ENCODE data around the gene C19orf38. TPM values are rescaled to one million over a fixed set of nuclear protein-coding genes. Genes with fewer than 3 reads are reported as not detected.

C19orf38 gene
- total RNA-seq, 1 donor from 2014 or later, result 4.6 TPM

GRCh38 chr19:10870955-10871603 is 22.9 kb downstream of the C19orf38 start, which contains the start of gene CARM1:
Gene CARM1, plus strand, starts transcription at chr19:10871553. Its CDS starts 150 bp downstream, at chr19:10871703.
- intact Hi-C loops (cut with micrococcal nuclease), result loop anchor here (1.0 to 2.0 kb wide), 12 partner anchors 8 to 475 kb away; partner anchors contain the start of genes CCDC159, ILF3, KEAP1 and KRI1

- intact Hi-C loops (cut with micrococcal nuclease), result loop anchor here (1.0 to 2.0 kb wide), 12 partner anchors 7 to 474 kb away; partner anchors contain the start of genes CCDC159, ILF3, KEAP1 and KRI1
Measured at GRCh38 chr19:10871711-10872545, 23.7 kb downstream of the C19orf38 start.

- intact Hi-C loops (cut with micrococcal nuclease), result no loop called here
Measured at GRCh38 chr19:10872546-10873107, 24.4 kb downstream of the C19orf38 start.

- intact Hi-C loops (cut with micrococcal nuclease), result no loop called here
Measured at GRCh38 chr19:10874024-10874423, 25.8 kb downstream of the C19orf38 start.

GRCh38 chr19:10876459-10877240 is 28.4 kb downstream of the C19orf38 start:
- intact Hi-C loops (cut with micrococcal nuclease), result no loop called here

GRCh38 chr19:10877608-10878007 is 29.4 kb downstream of the C19orf38 start:
- intact Hi-C loops (cut with micrococcal nuclease), result loop anchor here (2.0 kb wide), 1 partner anchor 51 kb away; the partner anchor contains the start of genes TIMM29 and YIPF2

GRCh38 chr19:10878253-10878652 is 30.0 kb downstream of the C19orf38 start:
- intact Hi-C loops (cut with micrococcal nuclease), result loop anchor here (2.0 kb wide), 1 partner anchor 51 kb away; the partner anchor contains the start of genes TIMM29 and YIPF2

GRCh38 chr19:10881403-10882107 is 33.3 kb downstream of the C19orf38 start:
- intact Hi-C loops (cut with micrococcal nuclease), result no loop called here

GRCh38 chr19:10882108-10882457 is 33.9 kb downstream of the C19orf38 start:
- intact Hi-C loops (cut with micrococcal nuclease), result no loop called here

GRCh38 chr19:10884274-10884673 is 36.1 kb downstream of the C19orf38 start:
- intact Hi-C loops (cut with micrococcal nuclease), result no loop called here

- intact Hi-C loops (cut with micrococcal nuclease), result no loop called here
Measured at GRCh38 chr19:10885201-10886169, 37.3 kb downstream of the C19orf38 start.

- intact Hi-C loops (cut with micrococcal nuclease), result no loop called here
Measured at GRCh38 chr19:10887616-10888367, 39.6 kb downstream of the C19orf38 start.

- intact Hi-C loops (cut with micrococcal nuclease), result no loop called here
Measured at GRCh38 chr19:10888421-10888866, 40.2 kb downstream of the C19orf38 start.

- intact Hi-C loops (cut with micrococcal nuclease), result no loop called here
Measured at GRCh38 chr19:10889880-10890279, 41.7 kb downstream of the C19orf38 start.

- intact Hi-C loops (cut with micrococcal nuclease), result no loop called here
Measured at GRCh38 chr19:10891405-10892086, 43.3 kb downstream of the C19orf38 start.

- intact Hi-C loops (cut with micrococcal nuclease), result no loop called here
Measured at GRCh38 chr19:10892256-10892655, 44.0 kb downstream of the C19orf38 start.

- intact Hi-C loops (cut with micrococcal nuclease), result no loop called here
Measured at GRCh38 chr19:10894911-10895213, 46.6 kb downstream of the C19orf38 start.

GRCh38 chr19:10895363-10895762 is 47.1 kb downstream of the C19orf38 start:
- intact Hi-C loops (cut with micrococcal nuclease), result no loop called here
